Muscle of leg (tissue), 11 donors: ENCODE measurements around the gene CCDC183. TPM values are rescaled to one million over a fixed set of nuclear protein-coding genes. Genes with fewer than 3 reads are reported as not detected.

ENCODE experiments used
- DNase-seq: peaks from one replicate; pipeline ENCODE4 v3.0.0; 2013
- H3K27ac ChIP-seq: one replicate; pipeline ENCODE4 v1.5.1; 2013; ENCODE audit warnings: mild to moderate bottlenecking, low read length, control low read depth
- H3K27me3 ChIP-seq: one replicate; pipeline ENCODE4 v1.6.1; 2013; ENCODE audit warnings: low read length; ENCODE audit not compliant: control insufficient read depth, insufficient read depth
- H3K36me3 ChIP-seq: one replicate; pipeline ENCODE4 v1.6.1; 2013; ENCODE audit warnings: low read length; ENCODE audit not compliant: control insufficient read depth, insufficient read depth
- H3K4me1 ChIP-seq: one replicate; pipeline ENCODE4 v1.6.1; 2013; ENCODE audit warnings: low read length; ENCODE audit not compliant: control insufficient read depth, insufficient read depth
- H3K4me3 ChIP-seq: one replicate; pipeline ENCODE4 v1.5.1; 2013; ENCODE audit warnings: low read length, control low read depth
- H3K9me3 ChIP-seq: replicated peaks from 2 replicates; pipeline ENCODE4 v1.6.1; 2013; ENCODE audit warnings: low read depth, low read length; ENCODE audit not compliant: control insufficient read depth
- WGBS: methylation state at CpG from one replicate; pipeline ENCODE4 v1.1.5; 2013; ENCODE audit warnings: missing lambda C conversion rate; ENCODE audit not compliant: insufficient coverage; 5-methylcytosine and 5-hydroxymethylcytosine counted together
- polyA plus RNA-seq, 8 donors: library from polyadenylated mRNA; unstranded; fragments of 120-200 nt; gene quantifications; one replicate each; pipeline versions ENCODE4 v1.2.1 to v1.2.3, GENCODE V29; 2013; ENCODE audit warnings: inconsistent platforms in 1 of 8, low replicate concordance in 1 of 8; ENCODE audit not compliant: insufficient read length in 8 of 8, insufficient read depth in 1 of 8
- total RNA-seq: library from RNA; stranded (reverse); fragments of 120-200 nt; gene quantifications from one replicate; pipeline ENCODE4 v1.2.4, GENCODE V29; 2013

CCDC183 gene
- total and polyA plus RNA-seq, 9 donors = 0.84 to 4.6 (median 2.1) TPM

- no peak for DNase-seq
- Histone ChIP-seq H3K36me3 (no peaks in the 10 kb centered on the region), H3K27ac (no peak overlapping the region), H3K27me3 (peaks cover 11% of the 10 kb centered on the region), H3K4me1 (peaks cover 4% of the 10 kb centered on the region), H3K4me3 (no peak overlapping the region), H3K9me3 (peaks cover 12% of the 10 kb centered on the region)
- 7% methylated on average over 10 of the region's 16 CpGs for WGBS
Observed at GRCh38 chr9:136769710-136770191, 26.4 kb upstream of the CCDC183 start.

- Histone ChIP-seq H3K36me3 (no peaks in the 10 kb centered on the region), H3K4me3 (no peak overlapping the region), H3K27me3 (peaks cover 11% of the 10 kb centered on the region), H3K9me3 (peaks cover 12% of the 10 kb centered on the region), H3K27ac (no peak overlapping the region), H3K4me1 (peaks cover 2% of the 10 kb centered on the region)
- WGBS = no CpG with 5 or more reads among the region's 3 CpGs
- no peak for DNase-seq
Observed at GRCh38 chr9:136771907-136772415, 24.2 kb upstream of the CCDC183 start.

GRCh38 chr9:136773386-136774044, 22.6 kb upstream of the CCDC183 start:
- peaks cover 2% of the 10 kb centered on the region for H3K4me1 ChIP-seq
- no peak for DNase-seq
- no peak overlapping the region for H3K4me3 ChIP-seq
- H3K36me3 ChIP-seq = no peaks in the 10 kb centered on the region
- peaks cover 12% of the 10 kb centered on the region for H3K9me3 ChIP-seq
- no peak overlapping the region for H3K27ac ChIP-seq
- WGBS = 84% methylated on average over 5 of the region's 7 CpGs
- H3K27me3 ChIP-seq = peaks cover 17% of the 10 kb centered on the region

GRCh38 chr9:136774416-136775045, 21.6 kb upstream of the CCDC183 start:
- no peak for DNase-seq
- Histone ChIP-seq H3K36me3 (no peaks in the 10 kb centered on the region), H3K4me3 (no peak overlapping the region), H3K27me3 (peaks cover 24% of the 10 kb centered on the region), H3K27ac (no peak overlapping the region), H3K4me1 (peaks cover 2% of the 10 kb centered on the region), H3K9me3 (peaks cover 12% of the 10 kb centered on the region)
- WGBS = 85% methylated on average over 9 of the region's 12 CpGs

- Histone ChIP-seq H3K4me1 (peaks cover 2% of the 10 kb centered on the region), H3K4me3 (no peak overlapping the region), H3K36me3 (no peaks in the 10 kb centered on the region), H3K27me3 (peaks cover 28% of the 10 kb centered on the region), H3K9me3 (peaks cover 12% of the 10 kb centered on the region), H3K27ac (no peak overlapping the region)
- 55% methylated on average over 4 of the region's 6 CpGs for WGBS
- no peak for DNase-seq
Observed at GRCh38 chr9:136775191-136775590, 20.9 kb upstream of the CCDC183 start.

GRCh38 chr9:136776947-136777346, 19.2 kb upstream of the CCDC183 start:
- Histone ChIP-seq H3K9me3 (peaks cover 12% of the 10 kb centered on the region), H3K4me3 (no peak overlapping the region), H3K27ac (no peak overlapping the region), H3K27me3 (peaks cover 34% of the 10 kb centered on the region), H3K4me1 (peaks cover 2% of the 10 kb centered on the region), H3K36me3 (no peaks in the 10 kb centered on the region)
- 20% methylated on average over 1 of the region's 7 CpGs for WGBS
- no peak for DNase-seq

GRCh38 chr9:136777359-136777758, 18.8 kb upstream of the CCDC183 start:
- H3K36me3 ChIP-seq = no peaks in the 10 kb centered on the region
- H3K9me3 ChIP-seq = peaks cover 12% of the 10 kb centered on the region
- 79% methylated on average over 12 of the region's 14 CpGs for WGBS
- H3K4me3 ChIP-seq = no peak overlapping the region
- no peak for DNase-seq
- no peak overlapping the region for H3K27ac ChIP-seq
- H3K27me3 ChIP-seq = peaks cover 34% of the 10 kb centered on the region
- peaks cover 2% of the 10 kb centered on the region for H3K4me1 ChIP-seq

GRCh38 chr9:136779808-136780207, 16.3 kb upstream of the CCDC183 start:
- DNase-seq = no peak
- Histone ChIP-seq H3K27me3 (peaks cover 30% of the 10 kb centered on the region), H3K36me3 (no peaks in the 10 kb centered on the region), H3K9me3 (no peaks in the 10 kb centered on the region), H3K4me1 (peaks cover 2% of the 10 kb centered on the region), H3K4me3 (no peak overlapping the region), H3K27ac (no peak overlapping the region)
- no CpG with 5 or more reads among the region's 5 CpGs for WGBS

- Histone ChIP-seq H3K27ac (no peak overlapping the region), H3K4me1 (peaks cover 4% of the 10 kb centered on the region), H3K9me3 (no peaks in the 10 kb centered on the region), H3K27me3 (peaks cover 28% of the 10 kb centered on the region), H3K36me3 (no peaks in the 10 kb centered on the region), H3K4me3 (no peak overlapping the region)
- whole genome bisulfite sequencing = no CpG with 5 or more reads among the region's 3 CpGs
- DNase-seq = no peak
Observed at GRCh38 chr9:136782452-136782851, 13.7 kb upstream of the CCDC183 start.

GRCh38 chr9:136784249-136784996, 11.7 kb upstream of the CCDC183 start:
- DNase-seq = peak; percentile 35
- Histone ChIP-seq H3K9me3 (no peaks in the 10 kb centered on the region), H3K27me3 (peaks cover 13% of the 10 kb centered on the region), H3K4me3 (no peak overlapping the region), H3K4me1 (peaks cover 5% of the 10 kb centered on the region), H3K36me3 (no peaks in the 10 kb centered on the region), H3K27ac (no peak overlapping the region)
- 20% methylated on average over 2 of the region's 9 CpGs for WGBS
